Prostate gland (tissue), 2 donors: ENCODE data around the gene SMYD5. TPM values are rescaled to one million over a fixed set of nuclear protein-coding genes. Genes with fewer than 3 reads are reported as not detected.

Experiments used
- DNase-seq: peaks from one replicate; pipeline ENCODE4 v3.0.0-alpha.2; 2019; ENCODE audit warnings: low spot score
- H3K27ac ChIP-seq, 2 donors: fragments of 200-600 bp; sonication (generic); 2 replicates each; pipeline ENCODE4 v1.5.1; 2017 to 2019
- H3K27me3 ChIP-seq: fragments of 200-600 bp; sonication (generic); replicated peaks from 2 replicates; pipeline ENCODE4 v1.5.1; 2019; ENCODE audit not compliant: insufficient read depth
- H3K36me3 ChIP-seq, 2 donors: fragments of 200-600 bp; sonication (generic); 1 replicate in 1 of 2; 2 replicates in 1 of 2; pipeline versions ENCODE4 v1.5.1 to v1.8.1; 2017 to 2019
- H3K4me1 ChIP-seq: fragments of 200-600 bp; sonication (generic); replicated peaks from 2 replicates; pipeline ENCODE4 v1.5.1; 2019
- H3K4me3 ChIP-seq, 2 donors: fragments of 200-600 bp; sonication (generic); 2 replicates each; pipeline ENCODE4 v1.5.1; 2017 to 2019
- H3K9me3 ChIP-seq: fragments of 200-600 bp; sonication (generic); 2 replicates; pipeline ENCODE4 v1.5.1; 2017
- POLR2A ChIP-seq: fragments of 450-650 bp; IDR thresholded peaks from one replicate; pipeline ENCODE4 v1.6.1; 2016; ENCODE audit warnings: antibody characterized with exemption, mild to moderate bottlenecking
- POLR2AphosphoS5 ChIP-seq: sonication (generic); formaldehyde crosslinking; IDR thresholded peaks from one replicate; pipeline ENCODE4 v1.6.1; 2017; ENCODE audit warnings: antibody characterized with exemption
- WGBS: methylation state at CpG from one replicate; pipeline ENCODE4 v1.1.5; 2018; 5-methylcytosine and 5-hydroxymethylcytosine counted together
- intact Hi-C: fragments of 100-400 bp; cut with DNase I; formaldehyde crosslinking; loops from one replicate; pipeline ENCODE4 v1.14.2; 2022
- total RNA-seq, 2 donors: library from RNA; depleted of rRNA; stranded (reverse); fragments of >200 nt; gene quantifications; one replicate each; pipeline ENCODE4 v1.1.0, GENCODE V29; 2016
- TF ChIP-seq, protein P1 (sequence below), 4 experiments: fragments of 200-600 bp in 2 of 4; fragments of 450-650 bp in 2 of 4; sonication (generic) in 2 of 4; IDR thresholded peaks; 1 replicate in 3 of 4; 2 replicates in 1 of 4; pipeline ENCODE4 v1.5.1; 2016 to 2019; ENCODE audit warnings: antibody characterized with exemption in 4 of 4, mild to moderate bottlenecking in 2 of 4, moderate library complexity in 2 of 4

The SMYD5 gene
- total RNA-seq, 2 donors from 2014 or later = 12.5 to 36.6 TPM

DNA sequence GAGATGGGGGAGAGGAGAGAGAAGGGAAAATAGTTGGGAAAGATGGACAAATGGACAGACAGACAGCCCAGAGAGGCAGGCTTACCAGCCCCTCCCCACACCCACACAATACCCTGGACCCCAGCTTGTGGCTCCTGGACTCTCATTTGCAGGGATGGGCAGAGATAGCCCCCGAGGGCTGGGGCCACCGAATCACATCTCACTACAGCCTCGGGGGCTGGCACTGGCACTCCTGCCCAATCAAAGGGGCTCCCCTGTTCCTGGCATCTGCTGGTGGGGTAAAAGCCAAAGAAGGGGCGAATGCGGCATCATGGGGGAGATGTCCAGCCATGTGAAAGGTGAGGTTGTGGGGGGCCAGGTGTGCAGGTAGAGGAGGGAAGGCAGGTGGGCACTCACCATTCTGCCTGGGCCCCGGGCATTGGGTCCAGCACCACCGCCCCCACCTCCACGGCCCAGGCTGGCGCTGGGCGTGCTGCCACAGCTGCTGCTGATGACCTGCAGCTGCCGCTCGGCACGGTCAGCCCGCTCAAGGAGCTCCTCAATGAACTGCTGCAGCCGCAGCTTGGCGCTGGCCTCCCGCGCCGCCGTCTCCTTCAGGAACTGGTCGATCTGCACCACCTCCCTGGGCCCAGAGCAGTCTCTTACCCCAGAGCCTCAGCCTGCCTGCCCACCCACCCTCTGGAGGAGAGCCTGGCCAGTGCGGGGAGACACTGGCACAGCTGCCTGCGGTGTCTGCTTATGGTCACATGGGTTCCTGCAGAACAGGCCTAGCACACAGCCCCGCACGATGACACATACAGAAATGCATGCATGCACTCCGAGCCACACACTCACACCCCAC, 52.2 kb downstream of the SMYD5 start:
- H3K36me3 ChIP-seq = no peaks in the 10 kb centered on the region
- H3K27me3 ChIP-seq = no peaks in the 10 kb centered on the region
- TF ChIP-seq POLR2A (no peak), POLR2AphosphoS5 (no peak)
- TF ChIP-seq, protein P1, sequence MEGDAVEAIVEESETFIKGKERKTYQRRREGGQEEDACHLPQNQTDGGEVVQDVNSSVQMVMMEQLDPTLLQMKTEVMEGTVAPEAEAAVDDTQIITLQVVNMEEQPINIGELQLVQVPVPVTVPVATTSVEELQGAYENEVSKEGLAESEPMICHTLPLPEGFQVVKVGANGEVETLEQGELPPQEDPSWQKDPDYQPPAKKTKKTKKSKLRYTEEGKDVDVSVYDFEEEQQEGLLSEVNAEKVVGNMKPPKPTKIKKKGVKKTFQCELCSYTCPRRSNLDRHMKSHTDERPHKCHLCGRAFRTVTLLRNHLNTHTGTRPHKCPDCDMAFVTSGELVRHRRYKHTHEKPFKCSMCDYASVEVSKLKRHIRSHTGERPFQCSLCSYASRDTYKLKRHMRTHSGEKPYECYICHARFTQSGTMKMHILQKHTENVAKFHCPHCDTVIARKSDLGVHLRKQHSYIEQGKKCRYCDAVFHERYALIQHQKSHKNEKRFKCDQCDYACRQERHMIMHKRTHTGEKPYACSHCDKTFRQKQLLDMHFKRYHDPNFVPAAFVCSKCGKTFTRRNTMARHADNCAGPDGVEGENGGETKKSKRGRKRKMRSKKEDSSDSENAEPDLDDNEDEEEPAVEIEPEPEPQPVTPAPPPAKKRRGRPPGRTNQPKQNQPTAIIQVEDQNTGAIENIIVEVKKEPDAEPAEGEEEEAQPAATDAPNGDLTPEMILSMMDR (IDR thresholded peaks at IDR 0.05) = no peak
- H3K4me1 ChIP-seq = peaks cover 2% of the 10 kb centered on the region
- intact Hi-C loops = no loop called here
- no peak overlapping the region for H3K27ac ChIP-seq
- no peak for DNase-seq
- no peaks in the 10 kb centered on the region for H3K9me3 ChIP-seq
- H3K4me3 ChIP-seq = no peak overlapping the region
- 84% methylated on average over 26 of the region's 26 CpGs for WGBS

DNA sequence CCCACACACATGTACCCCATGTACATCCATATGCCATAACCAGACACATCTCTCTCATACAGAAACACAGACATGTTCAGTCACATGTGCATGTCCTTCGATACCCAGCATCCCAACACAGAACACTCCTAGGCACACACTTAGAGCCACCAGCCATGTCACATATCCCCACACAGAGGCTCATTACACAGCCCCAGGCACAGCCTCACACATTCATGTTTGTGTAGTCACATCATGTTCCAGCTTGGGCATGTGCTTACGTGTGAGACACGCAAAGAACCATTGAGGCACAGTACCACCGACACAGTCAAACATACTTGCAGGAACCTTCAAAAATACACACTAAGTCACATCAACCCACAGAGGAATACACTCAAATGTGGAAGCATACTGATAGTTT, 53.0 kb downstream of the SMYD5 start:
- intact Hi-C loops = no loop called here
- Histone ChIP-seq H3K4me3 (no peak overlapping the region), H3K36me3 (no peaks in the 10 kb centered on the region), H3K27ac (no peak overlapping the region), H3K9me3 (no peaks in the 10 kb centered on the region), H3K27me3 (no peaks in the 10 kb centered on the region), H3K4me1 (peaks cover 2% of the 10 kb centered on the region)
- TF ChIP-seq POLR2AphosphoS5 (no peak), POLR2A (no peak)
- TF ChIP-seq, protein P1 (IDR thresholded peaks at IDR 0.05) = no peak
- WGBS = 96% methylated on average over 4 of the region's 4 CpGs
- no peak for DNase-seq

DNA sequence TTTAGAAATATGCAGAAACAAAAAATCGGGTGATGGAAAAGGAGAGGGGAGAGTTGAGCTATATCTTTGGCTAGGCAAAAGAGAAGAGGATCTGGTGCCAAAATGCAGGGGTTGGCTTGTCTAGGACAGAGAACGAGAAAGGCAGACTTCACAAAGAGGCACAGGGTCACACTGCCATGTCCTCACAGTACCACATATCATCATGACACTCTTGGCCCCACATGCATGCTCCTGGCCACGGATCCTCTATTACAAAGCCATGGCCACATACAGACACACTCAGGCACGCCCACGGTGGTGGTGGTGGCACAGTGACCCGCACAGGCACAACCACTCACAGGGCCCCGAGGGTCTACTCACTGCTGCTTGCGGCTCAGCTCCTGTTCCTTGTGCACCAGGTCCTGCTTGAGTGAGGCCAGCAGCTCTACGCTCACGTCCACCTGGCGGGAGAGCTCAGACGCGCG, 54.4 kb downstream of the SMYD5 start:
- DNase-seq = no peak
- Histone ChIP-seq H3K4me1 (peaks cover 2% of the 10 kb centered on the region), H3K27me3 (no peaks in the 10 kb centered on the region), H3K9me3 (no peaks in the 10 kb centered on the region), H3K4me3 (peak overlapping the region; percentile 26 to 37), H3K36me3 (no peaks in the 10 kb centered on the region), H3K27ac (peak overlapping the region; percentile 45 to 51)
- TF ChIP-seq, protein P1 (IDR thresholded peaks at IDR 0.05) = no peak
- TF ChIP-seq POLR2AphosphoS5 = no peak
- TF ChIP-seq POLR2A = no peak
- WGBS = 34% methylated on average over 14 of the region's 14 CpGs
- intact Hi-C loops = no loop called here

DNA sequence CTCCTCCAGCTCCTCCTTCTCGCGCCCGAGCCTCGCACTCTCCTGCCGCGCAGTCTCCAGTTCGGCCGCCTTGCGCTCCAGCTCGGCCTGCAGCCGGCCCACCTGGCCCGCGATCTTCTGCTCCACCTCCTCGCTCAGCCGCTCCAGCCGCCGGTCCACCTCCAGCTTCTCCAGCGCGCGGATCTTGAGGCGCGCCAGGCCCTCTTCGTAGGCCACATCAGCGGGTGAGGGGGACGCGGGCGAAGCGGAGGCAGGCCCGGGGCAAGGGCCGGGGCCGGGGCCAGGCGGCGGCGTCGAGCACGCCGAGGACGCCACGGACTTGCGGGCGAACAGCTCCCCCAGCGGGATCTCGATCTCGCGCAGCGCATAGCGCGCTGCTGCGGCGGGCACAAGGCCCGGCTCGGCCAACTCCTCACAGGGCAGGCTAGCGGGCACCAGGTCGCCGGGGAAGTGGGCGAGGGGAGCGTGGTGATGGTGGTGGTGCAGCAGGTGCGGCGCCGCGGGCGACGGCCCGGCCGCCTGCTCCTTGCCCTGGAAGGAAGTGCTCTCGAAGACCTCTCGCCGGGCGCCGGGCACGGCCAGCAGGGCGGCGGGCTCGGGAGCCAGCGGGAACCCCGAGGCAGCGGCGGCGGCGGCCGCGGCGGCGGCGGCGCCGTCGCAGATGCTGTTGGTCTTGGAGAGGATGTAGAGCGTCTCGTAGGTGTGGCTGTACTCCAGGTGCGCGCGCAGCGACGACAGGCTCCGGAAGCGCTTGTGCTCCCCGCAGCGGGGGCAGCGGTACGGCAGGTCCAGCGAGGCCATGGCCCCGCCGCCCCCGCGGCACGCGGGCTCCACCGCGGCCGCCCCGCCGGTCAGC, 55.0 kb downstream of the SMYD5 start:
- peak overlapping the region; percentile 45 to 51 for H3K27ac ChIP-seq
- H3K9me3 ChIP-seq = no peaks in the 10 kb centered on the region
- no peaks in the 10 kb centered on the region for H3K27me3 ChIP-seq
- no peaks in the 10 kb centered on the region for H3K36me3 ChIP-seq
- no peak for TF ChIP-seq POLR2A
- TF ChIP-seq, protein P1 (IDR thresholded peaks at IDR 0.05) = peak in 1 of 4 experiments; percentile 28
- DNase-seq = peak; percentile 44
- peaks cover 2% of the 10 kb centered on the region for H3K4me1 ChIP-seq
- WGBS = 15% methylated on average over 90 of the region's 113 CpGs
- intact Hi-C loops = no loop called here
- H3K4me3 ChIP-seq = peak overlapping the region; percentile 26 to 37
